HepG2 (cell line): ENCODE measurements around the gene RHBG. TPM values are rescaled to one million over a fixed set of nuclear protein-coding genes. Genes with fewer than 3 reads are reported as not detected.

Experiments
- ATAC-seq: fragments of 200-7000 bp; cut with Tn5 transposase; 3 replicates; pipeline ENCODE4 v1.9.1; 2020; ENCODE audit warnings: mild to moderate bottlenecking, moderate library complexity
- BruUV-seq: library from RNA; stranded (reverse); fragments of 400-500 nt; replicated peaks from 2 replicates; lab custom pipeline; 2021; lab: Mats Ljungman, UMichigan
- CTCF ChIA-PET: fragments of 300-600 bp; formaldehyde crosslinking; extraction: SDS; loops from one replicate; lab custom pipeline; 2021; ENCODE audit warnings: low total read pairs, inconsistent platforms, low intra/inter-chr PET ratio; lab: Yijun Ruan, JAX
- POLR2A ChIA-PET: fragments of 350-600 bp; sonication (Branson Sonifier 250); formaldehyde crosslinking; loops from one replicate; lab custom pipeline; 2020; ENCODE audit warnings: antibody characterized with exemption, inconsistent platforms; lab: Yijun Ruan, JAX
- DNase-seq: peaks from one replicate; pipeline ENCODE4 v3.0.0-alpha.2; 2015; ENCODE audit warnings: low spot score
- FAIRE-seq: peaks from 3 replicates; lab custom pipeline; 2011; peaks lifted over from hg19 to GRCh38; lab: Jason Lieb, UNC
- H2AFZ ChIP-seq: one replicate; pipeline ENCODE4 v1.6.1; 2011; ENCODE audit warnings: low read length, inconsistent platforms
- H3K27ac ChIP-seq: fragments of 300-600 bp; 3 replicates; pipeline ENCODE4 v1.8.0; 2011; ENCODE audit warnings: mixed run types, mild to moderate bottlenecking, mixed read lengths, low read length, inconsistent platforms; ENCODE audit not compliant: insufficient read depth; ENCODE audit errors: extremely low read length
- H3K27me3 ChIP-seq, 2 experiments: fragments of 200-600 bp in 1 of 2; 2 replicates in 1 of 2; 3 replicates in 1 of 2; pipeline versions ENCODE4 v1.6.0 to v1.8.0; 2011; ENCODE audit warnings: low read length in 2 of 2, mild to moderate bottlenecking in 2 of 2, moderate library complexity in 2 of 2, inconsistent platforms in 1 of 2; ENCODE audit not compliant: insufficient read depth in 2 of 2, control insufficient read depth in 1 of 2
- H3K36me3 ChIP-seq, 2 experiments: fragments of 200-600 bp in 1 of 2; replicated peaks in 1 of 2; 2 replicates in 1 of 2; 3 replicates in 1 of 2; pipeline versions ENCODE4 v1.5.1 to v1.8.0; 2011; ENCODE audit warnings: low read length in 2 of 2, inconsistent platforms in 1 of 2; ENCODE audit not compliant: insufficient read depth in 2 of 2, control insufficient read depth in 1 of 2
- H3K4me1 ChIP-seq: 2 replicates; pipeline ENCODE4 v1.5.1; 2012; ENCODE audit warnings: low read length, inconsistent platforms; ENCODE audit not compliant: insufficient read depth
- H3K4me2 ChIP-seq: 2 replicates; pipeline ENCODE4 v1.6.0; 2011; ENCODE audit warnings: low read depth, low read length, inconsistent platforms
- H3K4me3 ChIP-seq, 3 experiments: fragments of 200-600 bp in 1 of 3; sonication (generic), shearing (Covaris generic) in 1 of 3; replicated peaks in 1 of 3; 2 replicates each; pipeline ENCODE4 v1.5.1; 2011 to 2016; ENCODE audit warnings: low read length in 3 of 3, inconsistent platforms in 2 of 3, low read depth in 2 of 3, mild to moderate bottlenecking in 2 of 3, control low read depth in 1 of 3, mixed read lengths in 1 of 3; ENCODE audit not compliant: insufficient read depth in 1 of 3
- H3K79me2 ChIP-seq: one replicate; pipeline ENCODE4 v1.6.1; 2011; ENCODE audit warnings: low read length, inconsistent platforms; ENCODE audit not compliant: insufficient read depth
- H3K9ac ChIP-seq: 2 replicates; pipeline ENCODE4 v1.6.0; 2011; ENCODE audit warnings: mild to moderate bottlenecking, low read depth, low read length, inconsistent platforms; ENCODE audit not compliant: insufficient read depth
- H3K9me3 ChIP-seq: 2 replicates; pipeline ENCODE4 v1.5.1; 2012; ENCODE audit warnings: mild to moderate bottlenecking, low read length
- H4K20me1 ChIP-seq: 2 replicates; pipeline ENCODE4 v1.6.0; 2011; ENCODE audit warnings: inconsistent platforms, mild to moderate bottlenecking, low read length, moderate library complexity; ENCODE audit not compliant: insufficient read depth
- NFYB ChIP-seq: sonication (generic); formaldehyde crosslinking; IDR thresholded peaks from 2 replicates; pipeline ENCODE4 v1.4.0; 2020; ENCODE audit warnings: missing genetic modification reagents
- PATZ1 ChIP-seq: sonication (generic); formaldehyde crosslinking; IDR thresholded peaks from 2 replicates; pipeline ENCODE4 v1.4.0; 2020; ENCODE audit warnings: missing genetic modification reagents
- UBTF ChIP-seq: sonication (generic); formaldehyde crosslinking; IDR thresholded peaks from 2 replicates; pipeline ENCODE4 v1.4.0; 2020; ENCODE audit warnings: mild to moderate bottlenecking, missing genetic modification reagents
- ZNF512 ChIP-seq: sonication (generic); formaldehyde crosslinking; IDR thresholded peaks from 2 replicates; pipeline ENCODE4 v1.4.0; 2020; ENCODE audit warnings: mild to moderate bottlenecking, missing genetic modification reagents
- ZNF615 ChIP-seq: sonication (generic); formaldehyde crosslinking; IDR thresholded peaks from 2 replicates; pipeline ENCODE4 v1.5.0; 2020; ENCODE audit warnings: mild to moderate bottlenecking, missing genetic modification reagents, borderline replicate concordance
- WGBS: methylation state at CpG from one replicate; pipeline ENCODE4 v1.1.6; 2017; ENCODE audit warnings: low lambda C conversion rate; 5-methylcytosine and 5-hydroxymethylcytosine counted together
- in situ Hi-C: cut with HindIII; loops from 2 replicates; pipeline ENCODE4 v1.10.0; 2017; ENCODE audit warnings: low pct_unique_long_range_greater_than_20kb; ENCODE audit not compliant: extremely low pct_ligation_motif_present
- intact Hi-C: fragments of 100-400 bp; cut with micrococcal nuclease; formaldehyde crosslinking; loops from one replicate; pipeline ENCODE4 v1.10.0; 2022; ENCODE audit not compliant: unreplicated experiment
- polyA plus RNA-seq, 8 experiments: library from polyadenylated mRNA; depleted of rRNA in 3 of 8; stranded (reverse) in 7 of 8; unstranded in 1 of 8; fragments of >200 nt; fragmentation: Illumina TruSeq in 4 of 8; extraction: Trizol in 4 of 8; gene quantifications; 2 replicates each; pipeline versions ENCODE4 v1.2.1 to v1.2.3, GENCODE V29; 2011 to 2016; ENCODE audit warnings: low read depth in 4 of 8, missing spikeins in 1 of 8, mixed read lengths in 1 of 8; ENCODE audit not compliant: insufficient read depth in 1 of 8
- total RNA-seq, 5 experiments: library from RNA; depleted of rRNA; stranded (reverse); fragments of >200 nt; fragmentation: Illumina TruSeq; extraction: Trizol; gene quantifications; 2 replicates each; pipeline ENCODE4 v1.2.3, GENCODE V29; 2016; ENCODE audit warnings: low read depth in 1 of 5

RHBG gene
- total and polyA plus RNA-seq, 2 of the 13 experiments (the other 11 are each of a cell fraction or from before 2014, with no cell fraction given) = 61.8 to 73.5 TPM

GRCh38 chr1:156420205-156421061 is 51.4 kb downstream of the RHBG start:
- 51% methylated on average over 67 of the region's 69 CpGs for WGBS
- no peak overlapping the region for H3K9ac ChIP-seq
- no peaks in the 10 kb centered on the region for H4K20me1 ChIP-seq
- no peak overlapping the region for H2AFZ ChIP-seq
- BruUV-seq = no TSS peak
- in situ Hi-C loops = no loop called here
- FAIRE-seq (no peak), DNase-seq (no peak), ATAC-seq (peak; percentile 22; the same call in 2 of the 3 replicates)
- H3K79me2 ChIP-seq = no peaks in the 10 kb centered on the region
- no peaks in the 10 kb centered on the region for H3K9me3 ChIP-seq
- H3K4me1 ChIP-seq = peaks cover 13% of the 10 kb centered on the region
- H3K4me3 ChIP-seq = no peak overlapping the region
- no peaks in the 10 kb centered on the region for H3K36me3 ChIP-seq
- TF ChIP-seq ZNF512 (CRISPR knock-in tag) = no peak
- CTCF ChIA-PET = interaction anchor here (0.8 kb wide), 1 partner anchor 24 kb away, joined by 3 read pairs; no protein-coding TSS in a partner anchor
- peaks cover 13 to 75% of the 10 kb centered on the region in 2 experiments for H3K27me3 ChIP-seq
- POLR2A ChIA-PET = interaction anchor here (1.2 kb wide), 1 partner anchor 12 kb away, joined by 3 read pairs; no protein-coding TSS in a partner anchor
- no peak overlapping the region for H3K27ac ChIP-seq
- intact Hi-C loops = no loop called here
- H3K4me2 ChIP-seq = peak overlapping the region; percentile 49; the same call in 1 of the 2 replicates

GRCh38 chr1:156421062-156421938 is 52.3 kb downstream of the RHBG start:
- H3K27me3 ChIP-seq = peaks cover 17 to 78% of the 10 kb centered on the region in 2 experiments
- no peaks in the 10 kb centered on the region for H3K79me2 ChIP-seq
- H3K9me3 ChIP-seq = no peaks in the 10 kb centered on the region
- ATAC-seq = peak; percentile 86
- H4K20me1 ChIP-seq = no peaks in the 10 kb centered on the region
- ChIA-PET POLR2A (interaction anchor here (1.1 kb wide), 1 partner anchor 36 kb away, joined by 4 read pairs; no protein-coding TSS in a partner anchor), CTCF (no interaction called here)
- H3K36me3 ChIP-seq = no peaks in the 10 kb centered on the region
- in situ Hi-C loops = no loop called here
- DNase-seq = peak; percentile 19
- intact Hi-C loops = no loop called here
- H3K9ac ChIP-seq = no peak overlapping the region
- H3K4me1 ChIP-seq = peaks cover 13% of the 10 kb centered on the region
- H3K27ac ChIP-seq = no peak overlapping the region
- BruUV-seq = no TSS peak
- H3K4me3 ChIP-seq = peak overlapping the region in 1 of 3 experiments; percentile 35; a peak in 1 of 6 replicates
- peak overlapping the region; percentile 49 for H3K4me2 ChIP-seq
- WGBS = 5% methylated on average over 32 of the region's 69 CpGs
- no peak overlapping the region for H2AFZ ChIP-seq
- FAIRE-seq = no peak
- TF ChIP-seq UBTF (CRISPR knock-in tag) (peak; percentile 34; the same call in 1 of the 2 replicates), NFYB (CRISPR knock-in tag) (peak; percentile 63), PATZ1 (CRISPR knock-in tag) (0 out of 2 replicates have a peak, but pooled peaks have one; percentile 17), ZNF615 (CRISPR knock-in tag) (no peak)
